ENCODE data around the gene NOS1. TPM values are rescaled to one million over a fixed set of nuclear protein-coding genes. Genes with fewer than 3 reads are reported as not detected.

NOS1 gene
- total and polyA plus RNA-seq, 2 donors (not counting 3 experiments of a cell fraction or from before 2014, with no cell fraction given): not detected

GRCh38 chr12:117261247-117261646 lies 100.2 kb downstream of the NOS1 start:
- H3K4me3 ChIP-seq (replicated peaks in 1 of 3; ENCODE audit: insufficient read depth in 1 of 3, low read depth in 1 of 3, low read length in 3 of 3): no peak overlapping the region
- no peak overlapping the region for H3K4me2 ChIP-seq (ENCODE audit: insufficient read depth, low read length)
- no peaks in the 10 kb centered on the region for H3K9me3 ChIP-seq (replicated peaks; ENCODE audit: control insufficient read depth, insufficient read depth, low read length)
- H2AFZ ChIP-seq (ENCODE audit: low read depth, low read length): no peak overlapping the region
- H3K36me3 ChIP-seq (ENCODE audit: control insufficient read depth in 2 of 2, extremely low read depth in 1 of 2, insufficient read depth in 2 of 2, low read length in 2 of 2): no peaks in the 10 kb centered on the region
- no peaks in the 10 kb centered on the region for H3K27me3 ChIP-seq (ENCODE audit: control insufficient read depth in 2 of 2, insufficient read depth in 2 of 2, low read length in 2 of 2)
- H3K79me2 ChIP-seq (ENCODE audit: control insufficient read depth, insufficient read depth, low read length): no peaks in the 10 kb centered on the region
- H3K9ac ChIP-seq (replicated peaks; ENCODE audit: extremely low read depth, insufficient read depth, low read length): no peak overlapping the region
- DNase-seq (ENCODE audit: low read depth, low spot score) (no peak), FAIRE-seq (no peak)
- ChIA-PET POLR2A (no interaction called here), CTCF (interaction anchor here (1.3 kb wide), 1 partner anchor 596 kb away, joined by 5 read pairs; no protein-coding TSS in a partner anchor)
- no peak overlapping the region for H3K27ac ChIP-seq (ENCODE audit: insufficient read depth, low read depth, low read length)
- TF ChIP-seq MYC (IDR thresholded peaks at IDR 0.05; ENCODE audit: low read depth, low read length) (no peak), JUN (IDR thresholded peaks at IDR 0.05; ENCODE audit: borderline replicate concordance, insufficient read depth, insufficient read length, low read depth) (no peak), GATA2 (IDR thresholded peaks at IDR 0.05; ENCODE audit: insufficient read depth, insufficient read length, low read depth, low read length) (no peak), POLR2AphosphoS5 (IDR thresholded peaks at IDR 0.05; ENCODE audit: insufficient read depth, low read depth, low read length) (no peak), MAX (IDR thresholded peaks at IDR 0.05; ENCODE audit: insufficient read depth, insufficient read length) (no peak), FOS (IDR thresholded peaks at IDR 0.05; ENCODE audit: borderline replicate concordance, insufficient read depth, low read length) (no peak), EZH2 (IDR thresholded peaks at IDR 0.05; ENCODE audit: borderline replicate concordance, low read depth, low read length, severe bottlenecking) (no peak), POLR2A (IDR thresholded peaks at IDR 0.05; ENCODE audit: low read depth, low read length) (no peak), CTCF (IDR thresholded peaks at IDR 0.05; ENCODE audit: extremely low read depth in 1 of 2, insufficient read depth in 1 of 2, low read depth in 1 of 2, low read length in 2 of 2) (no peak)
- no peaks in the 10 kb centered on the region for H3K9me1 ChIP-seq (replicated peaks; ENCODE audit: control insufficient read depth, extremely low read depth, insufficient read depth, low read length)
- H3K4me1 ChIP-seq (ENCODE audit: control insufficient read depth, extremely low read depth, insufficient read depth, low read length): no peaks in the 10 kb centered on the region
- intact Hi-C loops (cut with micrococcal nuclease) (no loop called here), dilution Hi-C loops (cut with MboI; ENCODE audit: extremely low pct_ligation_motif_present, low sequenced_read_pairs) (no loop called here)
- BruUV-seq (replicated peaks): no TSS peak
- no peaks in the 10 kb centered on the region for H4K20me1 ChIP-seq (replicated peaks; ENCODE audit: control insufficient read depth, extremely low read depth, insufficient read depth, low read length)

Measured in endothelial cell of umbilical vein (primary cell).